ENCODE results near the gene OPCML.

Gene OPCML

DNA sequence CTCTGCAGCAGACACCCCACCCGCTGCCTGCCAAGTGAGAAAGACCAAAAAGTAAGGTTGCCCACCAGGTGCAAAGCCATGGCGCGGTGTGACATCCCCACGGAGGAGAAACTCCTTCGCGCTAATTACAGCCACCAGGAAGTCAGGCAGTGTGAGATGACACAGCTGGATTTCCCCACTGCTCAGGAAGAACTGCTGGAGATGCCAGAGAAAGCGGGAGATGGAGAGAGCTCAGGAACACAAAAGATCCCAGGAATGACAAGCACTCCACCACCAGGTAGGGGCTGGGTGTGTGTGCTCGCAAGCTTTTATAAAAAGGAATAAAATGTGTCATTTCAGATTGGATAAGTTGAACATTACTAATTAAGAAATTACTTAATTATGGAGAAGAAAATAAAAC is 292.7 kb downstream of the OPCML start:
- no peak for DNase-seq (ENCODE audit: low read depth in 1 of 2, low spot score in 1 of 2)

DNA sequence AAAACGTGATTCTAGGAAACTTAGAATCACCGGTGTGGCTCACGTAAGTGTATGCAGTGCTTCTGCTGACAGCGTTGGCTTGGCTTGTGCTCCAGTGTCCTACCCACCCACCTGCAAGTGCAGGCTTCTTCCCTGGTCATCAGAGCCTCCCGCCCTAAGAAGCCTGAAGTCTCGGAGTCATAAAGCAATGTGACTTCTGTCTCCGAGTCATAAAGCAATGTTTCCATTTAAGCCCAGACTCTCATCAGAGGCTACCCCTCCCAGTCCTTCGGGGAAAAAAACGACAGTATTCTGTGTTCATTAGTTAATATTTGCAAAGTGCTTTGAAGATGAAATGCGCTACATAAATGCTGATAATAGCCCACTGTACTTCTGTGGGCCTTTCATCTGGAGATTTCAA is 293.8 kb downstream of the OPCML start:
- DNase-seq (ENCODE audit: low read depth in 1 of 2, low spot score in 1 of 2): no peak

DNA sequence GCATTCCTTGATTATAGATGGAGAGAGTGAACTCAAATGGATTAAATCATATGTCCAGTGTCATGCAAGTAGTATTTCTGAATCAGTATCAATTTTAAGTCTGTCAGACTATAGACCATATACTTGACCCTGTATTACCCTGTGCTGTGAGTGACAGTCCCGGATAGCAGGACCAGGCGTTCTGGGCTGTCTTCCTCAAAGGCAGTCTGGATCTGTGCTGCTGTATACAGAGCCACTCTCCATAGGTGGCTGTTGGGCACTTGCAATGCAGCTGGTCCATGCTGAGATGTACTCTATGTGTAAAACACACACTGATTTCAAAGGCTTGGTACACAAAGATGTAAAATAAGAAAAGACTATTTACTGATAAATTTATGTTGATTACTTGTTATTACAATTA is 294.3 kb downstream of the OPCML start:
- no peak for DNase-seq (ENCODE audit: low read depth in 1 of 2, low spot score in 1 of 2)

DNA sequence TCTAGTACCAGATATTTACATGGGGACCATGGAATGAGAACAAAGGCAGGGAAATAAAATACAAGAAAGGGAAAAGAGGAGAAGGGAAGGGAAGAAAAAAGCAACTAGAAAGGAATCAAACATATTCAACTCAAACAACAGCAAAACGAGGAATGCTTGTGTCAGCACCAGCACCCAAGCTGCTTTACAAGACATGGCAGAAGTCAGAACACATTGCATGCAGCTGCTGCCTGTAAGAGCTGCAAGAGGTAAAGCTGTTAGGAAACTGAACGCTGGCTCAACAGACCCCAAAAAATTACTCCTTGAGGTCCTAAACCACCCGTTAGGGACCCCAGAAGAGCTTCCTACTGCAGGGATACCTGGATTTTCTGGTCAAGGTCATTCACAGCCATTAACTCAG is 296.9 kb downstream of the OPCML start:
- no peak for DNase-seq (ENCODE audit: low read depth in 1 of 2, low spot score in 1 of 2)

DNA sequence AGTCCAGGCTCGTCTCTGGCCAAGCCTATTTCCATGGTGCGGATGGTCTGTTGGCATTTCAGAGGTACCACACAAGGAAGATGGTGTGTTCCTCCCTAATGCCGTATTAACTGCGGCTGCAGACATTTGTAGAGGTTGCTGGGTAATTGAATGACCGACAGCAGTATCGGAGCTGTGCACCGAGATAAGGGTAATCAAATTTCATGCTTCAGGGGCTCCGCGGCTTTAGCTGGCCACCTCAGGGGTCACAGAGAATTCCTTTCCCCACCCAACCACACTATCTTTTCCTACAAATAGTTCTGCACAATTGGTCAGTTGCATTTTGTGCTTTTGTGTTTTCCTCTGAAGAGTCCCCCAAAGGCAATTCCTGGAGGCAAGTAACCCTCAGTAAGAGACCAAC is 297.4 kb downstream of the OPCML start:
- DNase-seq (ENCODE audit: low read depth in 1 of 2, low spot score in 1 of 2): no peak

DNA sequence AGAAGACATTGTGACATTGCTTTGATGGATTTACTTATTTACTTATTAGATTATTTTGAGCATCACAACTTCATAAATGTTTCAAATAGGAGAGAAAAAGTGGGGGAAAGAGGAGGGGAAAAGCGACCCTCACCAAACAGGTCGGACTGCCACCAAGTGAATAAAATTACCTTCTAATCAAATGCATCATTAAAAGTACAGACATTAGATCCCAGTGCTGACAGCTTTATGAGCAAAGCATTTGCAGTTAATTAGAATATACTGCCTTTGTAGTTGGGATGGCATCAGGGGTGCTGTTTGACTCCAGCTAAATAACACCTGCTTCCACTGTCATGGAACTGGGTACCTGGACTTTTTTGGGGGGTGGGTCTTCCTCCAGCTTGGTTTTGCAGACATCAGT is 299.6 kb downstream of the OPCML start:
- no peak for DNase-seq (ENCODE audit: low read depth in 1 of 2, low spot score in 1 of 2)

DNA sequence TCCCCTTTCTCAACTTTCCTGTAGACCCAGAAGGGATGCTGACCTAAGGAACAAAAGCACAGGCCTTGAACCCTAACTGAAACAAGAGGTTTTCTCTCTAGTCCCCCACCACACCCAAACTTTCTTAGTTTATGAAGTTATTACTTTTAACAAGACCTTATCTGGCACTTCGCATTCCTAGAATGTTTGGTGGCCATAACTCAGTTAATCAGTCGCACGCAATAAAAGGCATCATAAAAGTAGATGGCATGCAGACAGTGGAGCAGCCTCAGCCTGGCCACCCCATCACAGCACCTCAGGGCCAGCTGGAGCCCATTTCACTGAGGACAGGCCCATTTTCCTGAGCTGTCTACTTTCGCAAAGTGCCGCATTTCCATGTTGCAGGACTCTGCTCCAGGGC is 301.9 kb downstream of the OPCML start:
- DNase-seq (ENCODE audit: low read depth in 1 of 2, low spot score in 1 of 2): no peak

DNA sequence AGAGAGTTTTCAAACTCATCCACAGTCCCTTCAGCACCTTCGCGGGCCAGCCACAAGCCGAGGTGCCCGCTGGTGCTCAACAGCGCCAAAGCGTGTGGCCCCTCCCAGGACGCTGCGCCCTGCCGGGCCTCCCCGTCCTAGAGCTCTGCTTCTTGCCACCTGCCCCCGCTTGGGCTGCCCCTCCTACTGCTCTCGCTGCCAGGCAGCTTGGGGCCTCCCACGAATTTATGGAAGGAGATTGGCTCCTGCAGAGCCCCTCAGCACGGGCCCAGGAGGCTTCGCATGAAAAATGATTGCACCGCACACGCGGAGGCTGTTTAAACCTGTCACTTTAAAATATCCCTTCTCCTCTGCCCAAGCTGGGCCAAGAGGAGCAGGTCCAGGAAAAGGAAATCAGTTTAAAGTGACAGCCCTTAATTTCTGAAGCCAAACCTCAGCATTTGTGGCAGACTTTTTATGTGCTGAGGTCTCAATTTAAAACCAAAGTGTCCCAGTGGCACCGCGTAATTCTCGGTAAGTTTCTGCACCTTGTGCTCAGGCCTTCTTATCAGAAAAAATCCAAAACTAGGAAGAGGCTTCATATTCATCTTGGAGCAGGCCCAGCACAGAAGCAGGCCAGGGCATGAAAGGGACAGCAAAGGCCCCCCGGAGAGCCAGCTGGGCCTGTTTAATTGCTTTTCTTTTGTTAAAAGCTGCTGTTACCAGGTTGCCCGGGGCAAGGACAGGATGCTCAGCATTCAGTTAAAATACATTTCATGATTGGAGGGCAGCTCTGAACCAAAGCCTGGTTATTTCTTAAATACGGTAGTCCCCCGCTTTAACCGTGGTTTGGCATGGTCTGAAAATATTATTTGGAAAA is 303.6 kb downstream of the OPCML start:
- no peak for DNase-seq (ENCODE audit: low read depth in 1 of 2, low spot score in 1 of 2)

DNA sequence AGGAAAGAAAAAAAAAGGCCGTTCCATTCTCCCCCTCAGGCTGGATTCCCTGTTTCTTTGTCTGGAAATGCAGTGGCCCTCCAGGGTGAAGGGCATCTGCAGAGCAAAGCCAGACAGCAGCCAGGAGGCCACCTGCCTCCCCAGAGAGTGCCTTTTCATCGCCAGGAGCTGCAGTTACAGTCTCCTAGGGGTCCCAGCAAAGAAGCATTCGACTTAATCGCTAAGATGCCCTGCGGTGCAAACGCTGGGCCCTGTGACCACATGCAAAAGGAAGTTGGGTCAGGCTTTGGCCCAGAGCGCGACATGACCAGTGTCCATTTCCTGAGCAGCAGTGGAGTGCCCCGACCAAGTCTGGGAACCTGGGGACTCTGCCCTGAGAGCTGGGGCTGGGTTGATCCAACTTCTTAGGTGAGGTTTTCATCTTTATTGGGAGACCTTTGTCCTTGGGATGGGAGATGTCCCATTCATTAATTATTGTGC is 304.6 kb downstream of the OPCML start:
- DNase-seq (ENCODE audit: low read depth in 1 of 2, low spot score in 1 of 2): no peak

DNA sequence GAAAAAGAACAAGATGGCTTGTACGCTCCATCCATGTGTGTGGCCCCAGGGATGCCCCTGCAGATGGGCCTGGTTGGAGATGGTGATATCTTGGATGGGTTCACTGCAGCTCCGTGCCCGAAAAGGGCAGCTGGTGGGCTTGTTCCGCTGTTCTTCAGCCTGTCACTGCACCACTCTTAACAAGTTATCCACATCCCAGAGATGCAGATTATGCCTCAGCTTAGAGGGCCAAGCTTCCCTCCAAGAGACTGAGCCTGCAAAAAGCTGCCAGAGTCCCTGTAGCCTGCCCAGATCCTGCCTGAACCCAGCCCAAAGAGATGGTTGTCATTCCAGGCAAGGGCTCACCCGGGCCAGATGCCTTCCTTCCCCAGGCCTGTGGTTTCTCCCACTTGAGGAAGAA is 308.0 kb downstream of the OPCML start:
- no peak for DNase-seq (ENCODE audit: low read depth in 1 of 2, low spot score in 1 of 2)

DNA sequence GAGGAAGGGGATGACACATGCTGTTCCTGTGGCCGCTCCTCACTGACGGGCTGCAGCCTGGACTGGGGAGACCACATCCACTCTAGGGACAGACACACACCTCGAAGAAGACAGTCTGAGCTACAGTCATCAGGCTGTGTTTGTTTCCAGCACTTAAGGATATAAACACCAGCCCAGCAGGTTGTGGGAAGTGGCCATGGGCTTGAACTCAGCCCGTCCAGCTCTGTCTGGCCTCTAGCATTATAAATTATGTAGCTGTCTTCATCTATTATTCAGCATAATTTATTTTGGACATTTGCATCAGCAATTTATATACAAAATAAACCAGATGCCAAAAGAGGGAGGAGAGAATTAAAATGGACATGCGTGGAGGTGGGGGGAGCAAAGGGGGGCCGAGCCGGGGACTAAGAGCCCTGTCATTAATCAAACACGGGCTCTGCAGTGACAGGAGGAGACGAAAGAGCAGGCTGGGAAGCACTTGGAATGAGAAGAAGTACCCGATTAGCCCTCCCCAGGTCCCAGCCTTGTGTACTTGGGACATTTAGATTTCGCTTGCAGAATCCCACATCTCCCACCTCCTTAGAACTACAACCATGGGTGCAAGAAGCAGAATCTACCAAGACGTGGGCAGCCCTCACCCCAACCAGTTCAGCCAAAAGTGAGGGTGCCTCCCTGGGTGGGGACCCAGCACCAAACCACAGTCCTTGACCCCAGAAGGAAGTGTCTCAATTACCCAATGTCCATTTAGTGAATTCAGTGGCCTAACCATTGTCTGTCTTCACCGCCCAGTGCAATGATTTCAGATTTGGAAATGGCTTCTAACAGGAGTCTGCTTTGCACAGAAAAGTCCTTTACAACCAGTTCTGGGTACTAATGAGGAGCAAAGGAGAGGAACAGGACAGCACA is 309.6 kb downstream of the OPCML start:
- no peak for DNase-seq (ENCODE audit: low read depth in 1 of 2, low spot score in 1 of 2)

DNA sequence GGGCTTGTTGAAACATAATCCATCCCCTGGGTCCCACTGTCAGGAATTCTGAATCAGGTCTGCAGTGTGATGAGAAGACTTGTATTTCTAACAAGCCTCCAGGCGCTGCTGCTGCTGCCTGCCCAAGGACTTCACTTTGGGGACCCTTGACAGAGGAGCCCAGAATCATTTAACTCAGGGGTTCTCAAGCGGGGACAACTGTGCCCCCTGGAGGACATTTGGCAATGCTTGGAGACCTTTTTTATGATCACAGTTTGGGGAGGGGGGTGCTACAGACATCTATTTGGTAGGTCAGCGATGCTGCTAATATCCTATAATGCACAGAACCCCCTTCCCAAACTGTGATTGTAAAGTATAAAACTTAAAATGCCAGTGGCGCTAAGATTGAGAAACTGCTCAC is 312.8 kb downstream of the OPCML start:
- DNase-seq (ENCODE audit: low read depth in 1 of 2, low spot score in 1 of 2): no peak

DNA sequence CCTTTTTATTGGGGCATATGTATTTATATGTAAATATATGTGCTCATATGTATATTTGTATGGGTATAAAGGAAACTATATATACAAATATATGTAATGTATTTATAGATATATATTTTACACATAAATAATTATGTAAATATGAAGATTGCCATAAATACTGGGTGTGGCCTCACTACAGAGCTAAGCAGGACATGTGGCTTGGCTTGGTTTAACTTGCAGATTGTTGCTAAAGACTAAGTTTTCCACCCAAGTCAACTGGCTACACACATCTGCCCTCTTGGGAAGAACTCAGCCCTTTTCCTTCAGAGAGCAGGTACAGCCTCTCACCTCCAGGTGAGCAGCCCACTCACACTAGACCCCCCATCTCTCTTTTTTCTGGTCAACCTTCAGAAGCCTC is 315.5 kb downstream of the OPCML start:
- DNase-seq (ENCODE audit: low read depth in 1 of 2, low spot score in 1 of 2): no peak

DNA sequence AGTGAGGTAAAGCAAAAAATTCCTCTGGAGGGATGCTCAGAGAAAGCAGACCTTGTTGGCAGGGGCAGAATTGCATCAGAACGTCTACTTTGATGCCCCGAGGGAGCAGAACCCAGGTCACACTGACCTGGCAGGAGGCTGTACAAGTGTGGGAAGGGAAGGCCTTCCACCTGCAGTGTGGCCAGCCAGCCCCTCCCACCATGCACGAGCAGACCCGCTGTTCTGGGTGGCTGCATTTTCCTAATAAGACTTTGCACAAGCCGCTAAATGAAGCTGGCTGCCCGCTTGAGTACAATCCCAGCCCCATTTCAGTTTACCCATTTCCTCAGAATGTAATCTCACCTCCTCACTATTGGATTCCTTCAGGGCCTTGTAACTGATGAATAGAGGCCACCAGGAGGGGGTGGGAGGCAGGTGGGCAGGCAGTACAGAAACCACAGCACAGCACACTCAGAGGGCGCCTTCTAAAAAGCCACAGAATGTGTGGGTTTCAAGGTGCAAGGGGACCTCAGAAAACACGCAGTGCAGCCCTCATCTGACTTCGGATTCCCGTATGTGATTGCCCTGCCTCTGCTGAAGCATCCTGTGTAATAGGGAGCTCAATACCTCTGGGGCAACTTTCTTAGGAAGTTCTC is 316.6 kb downstream of the OPCML start:
- no peak for DNase-seq (ENCODE audit: low read depth in 1 of 2, low spot score in 1 of 2)

DNA sequence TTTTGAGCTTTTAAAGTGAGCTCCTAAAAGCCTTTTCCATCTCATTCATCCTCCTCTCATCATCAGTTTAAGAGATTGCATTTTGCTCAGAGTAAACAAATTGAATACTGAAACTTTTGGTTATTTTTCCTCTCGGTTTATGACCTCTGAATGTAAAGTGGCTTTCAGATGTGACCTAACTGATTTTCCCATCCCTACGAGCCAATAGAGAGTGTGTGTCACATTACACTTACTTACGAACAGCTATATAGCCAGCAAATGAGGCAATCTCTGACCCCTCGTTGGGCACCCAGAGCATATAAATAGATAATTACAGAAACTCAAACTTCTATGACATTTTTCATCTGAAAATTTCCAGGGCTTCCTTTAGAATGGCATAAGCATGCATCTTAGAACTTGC is 317.7 kb downstream of the OPCML start:
- no peak for DNase-seq (ENCODE audit: low read depth in 1 of 2, low spot score in 1 of 2)

DNA sequence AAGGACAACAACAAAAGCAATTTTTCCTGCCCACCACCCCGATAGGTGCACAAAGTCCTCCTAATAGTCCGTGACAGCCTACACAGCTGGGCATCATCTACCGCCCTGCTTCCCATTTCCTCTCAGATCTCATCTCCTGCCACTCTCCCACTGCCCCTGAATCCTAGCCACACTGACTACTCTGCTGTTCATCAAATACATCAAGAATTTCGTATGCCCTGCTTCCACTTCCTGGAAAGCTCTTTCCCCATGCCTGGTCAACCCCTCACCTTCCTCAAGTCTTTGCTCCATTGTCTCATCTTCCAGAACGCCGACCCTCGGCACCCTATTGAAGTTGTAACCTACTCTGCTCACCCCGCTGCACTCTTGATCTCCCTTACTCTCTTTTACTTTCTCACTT is 320.1 kb downstream of the OPCML start:
- no peak for DNase-seq (ENCODE audit: low read depth in 1 of 2, low spot score in 1 of 2)

DNA sequence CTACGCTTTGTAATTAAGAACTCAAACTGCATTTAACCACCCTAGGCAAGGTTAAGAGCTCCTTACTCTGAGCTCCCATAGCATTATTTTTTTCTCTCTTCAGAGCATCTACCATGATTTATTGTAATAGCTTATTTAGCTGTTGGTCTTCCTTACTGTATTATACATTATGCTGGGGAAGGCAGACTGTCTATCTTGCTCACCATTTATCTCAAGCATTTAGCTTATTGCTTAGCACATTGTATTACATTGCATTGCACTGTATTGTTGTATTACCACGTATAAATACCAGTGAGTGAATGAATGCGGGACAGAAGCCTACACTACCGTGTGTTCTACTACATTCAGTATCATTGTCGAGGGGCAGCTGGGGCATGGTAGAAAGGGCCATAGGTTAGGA is 324.3 kb downstream of the OPCML start:
- no peak for DNase-seq (ENCODE audit: low read depth in 1 of 2, low spot score in 1 of 2)

DNA sequence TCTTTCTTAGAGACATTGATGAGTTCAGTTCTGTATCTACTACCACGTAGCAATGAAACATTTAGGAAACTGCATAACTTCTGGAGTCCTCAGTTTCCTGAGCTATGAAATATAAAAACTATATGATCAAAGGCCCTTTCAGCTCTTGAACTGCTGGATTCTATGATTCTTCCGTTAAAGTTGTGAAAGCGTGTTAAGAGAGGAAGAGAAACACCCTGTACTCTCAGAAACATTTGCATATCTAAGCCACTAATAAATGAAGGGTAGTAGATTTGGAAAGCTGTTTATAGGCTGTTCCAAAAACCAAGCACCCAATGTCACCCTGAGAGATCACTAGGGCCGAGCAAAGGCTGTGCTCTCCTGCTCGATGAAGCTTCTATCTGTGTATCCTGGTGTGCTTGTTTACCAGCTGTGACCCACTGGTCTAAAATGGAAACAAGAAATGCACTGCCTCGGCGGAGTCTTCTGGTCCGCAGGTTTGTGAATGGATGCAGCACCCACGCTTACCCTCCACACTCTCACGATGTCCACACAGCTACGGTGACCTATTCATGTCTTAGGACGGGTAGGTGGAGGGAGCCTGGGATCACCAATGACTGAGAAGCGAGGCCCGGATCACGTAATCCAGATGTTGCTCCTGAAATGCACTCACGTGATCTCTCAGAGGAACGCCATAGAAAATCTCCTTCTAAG is 325.8 kb downstream of the OPCML start:
- DNase-seq (ENCODE audit: low read depth in 1 of 2, low spot score in 1 of 2): no peak

DNA sequence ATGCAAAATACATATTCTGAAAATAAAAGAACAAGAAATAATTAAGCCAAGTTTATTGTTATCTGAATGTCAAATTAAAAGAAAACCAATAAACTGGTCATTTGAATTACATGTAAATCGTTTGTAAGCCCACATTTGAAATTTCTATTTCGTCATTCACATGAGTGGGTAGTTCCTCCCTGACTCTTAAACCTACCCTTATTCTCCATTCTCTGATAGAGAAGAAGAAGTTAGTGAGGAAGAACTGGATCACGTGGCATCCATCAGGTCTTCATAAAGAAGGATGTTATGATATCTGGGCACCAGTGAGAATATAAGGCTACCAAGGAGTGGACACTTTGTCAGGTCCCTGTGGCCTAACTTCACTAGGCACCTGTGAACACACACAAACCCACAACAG is 328.1 kb downstream of the OPCML start:
- DNase-seq (ENCODE audit: low read depth in 1 of 2, low spot score in 1 of 2): no peak

DNA sequence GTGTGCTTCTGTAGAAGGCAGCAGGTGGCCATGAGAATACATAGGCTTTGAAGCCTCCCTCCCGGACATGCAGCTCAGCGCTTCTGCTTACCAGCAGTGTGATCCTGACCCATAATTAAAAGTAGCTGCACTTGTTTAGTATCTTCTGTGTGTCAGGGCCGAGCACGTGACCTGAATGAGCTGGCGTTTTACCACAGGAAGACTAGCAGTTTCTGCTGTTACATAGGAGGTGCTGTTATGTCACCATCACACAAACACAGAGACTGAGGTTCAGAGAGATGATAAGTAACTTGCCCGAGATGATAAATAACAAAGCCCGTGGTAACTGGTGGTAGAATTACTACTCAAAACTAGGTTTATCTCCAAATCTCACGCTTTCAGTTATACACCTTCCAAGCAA is 329.5 kb downstream of the OPCML start:
- DNase-seq (ENCODE audit: low read depth in 1 of 2, low spot score in 1 of 2): no peak

DNA sequence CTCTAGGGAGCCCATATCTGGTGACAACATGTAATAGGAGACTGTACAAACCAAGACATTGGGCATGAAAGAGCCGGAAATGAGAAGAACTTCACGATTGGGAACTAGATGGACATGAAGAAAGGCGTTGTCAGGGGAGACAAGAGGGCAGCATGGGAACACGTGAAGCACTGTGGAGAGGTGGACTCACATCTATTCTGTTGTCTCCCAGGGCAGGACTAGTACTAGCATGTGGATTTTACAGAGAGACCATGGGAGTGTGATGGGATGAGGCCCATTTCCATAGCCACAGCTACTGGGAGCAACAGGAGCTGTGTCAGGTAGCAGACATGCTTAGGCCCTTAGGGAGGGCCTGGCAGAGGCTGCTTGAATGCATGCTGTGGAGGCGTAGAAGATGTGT is 333.9 kb downstream of the OPCML start:
- DNase-seq (ENCODE audit: low read depth in 1 of 2, low spot score in 1 of 2): no peak
